Activated gamma-delta T cell treated with Interleukin-2 at 50 U/mL for 16 hours (primary cell): ENCODE data around the gene C1QL1.

Source experiments
- DNase-seq: peaks from one replicate; pipeline ENCODE4 v3.0.0-alpha.2; 2020

The C1QL1 gene

DNA sequence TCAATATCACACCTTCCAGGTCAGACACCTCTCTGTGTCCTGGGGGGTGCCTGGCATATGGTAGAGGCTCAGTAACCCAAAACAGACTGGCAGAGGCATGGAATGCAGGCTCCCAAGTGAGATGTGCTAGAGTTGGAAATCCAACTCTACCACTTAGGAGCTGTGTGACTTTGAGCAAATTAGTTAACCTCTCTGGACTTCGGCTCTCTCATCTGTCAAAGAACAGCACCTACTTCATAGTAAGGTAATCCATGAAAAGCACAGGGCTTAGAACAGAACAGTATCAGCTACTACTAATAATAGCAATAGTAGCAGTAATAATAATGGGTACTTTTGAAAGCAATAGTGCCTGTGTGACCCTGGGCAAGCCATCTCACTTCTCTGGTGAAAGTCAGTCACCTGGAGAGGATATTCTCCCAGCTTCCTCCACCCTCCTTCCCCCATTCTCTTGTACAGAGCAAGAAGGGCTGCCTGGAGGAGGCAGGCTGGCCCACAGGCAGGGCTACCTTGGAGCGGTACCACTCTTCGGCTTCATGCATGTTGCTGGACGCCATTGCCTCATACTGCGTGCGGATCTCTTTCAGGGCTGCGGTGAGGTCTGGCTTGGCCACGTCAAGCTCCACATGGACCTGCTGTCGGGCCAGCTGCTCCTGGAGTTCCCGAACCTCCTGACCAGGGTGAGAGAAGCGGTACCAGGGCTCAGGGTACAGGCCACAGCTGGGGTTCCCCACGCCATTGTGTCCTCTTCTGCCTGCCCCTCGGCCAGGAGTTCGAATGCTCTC is 55.1 kb downstream of the C1QL1 start:
- DNase-seq = no peak

DNA sequence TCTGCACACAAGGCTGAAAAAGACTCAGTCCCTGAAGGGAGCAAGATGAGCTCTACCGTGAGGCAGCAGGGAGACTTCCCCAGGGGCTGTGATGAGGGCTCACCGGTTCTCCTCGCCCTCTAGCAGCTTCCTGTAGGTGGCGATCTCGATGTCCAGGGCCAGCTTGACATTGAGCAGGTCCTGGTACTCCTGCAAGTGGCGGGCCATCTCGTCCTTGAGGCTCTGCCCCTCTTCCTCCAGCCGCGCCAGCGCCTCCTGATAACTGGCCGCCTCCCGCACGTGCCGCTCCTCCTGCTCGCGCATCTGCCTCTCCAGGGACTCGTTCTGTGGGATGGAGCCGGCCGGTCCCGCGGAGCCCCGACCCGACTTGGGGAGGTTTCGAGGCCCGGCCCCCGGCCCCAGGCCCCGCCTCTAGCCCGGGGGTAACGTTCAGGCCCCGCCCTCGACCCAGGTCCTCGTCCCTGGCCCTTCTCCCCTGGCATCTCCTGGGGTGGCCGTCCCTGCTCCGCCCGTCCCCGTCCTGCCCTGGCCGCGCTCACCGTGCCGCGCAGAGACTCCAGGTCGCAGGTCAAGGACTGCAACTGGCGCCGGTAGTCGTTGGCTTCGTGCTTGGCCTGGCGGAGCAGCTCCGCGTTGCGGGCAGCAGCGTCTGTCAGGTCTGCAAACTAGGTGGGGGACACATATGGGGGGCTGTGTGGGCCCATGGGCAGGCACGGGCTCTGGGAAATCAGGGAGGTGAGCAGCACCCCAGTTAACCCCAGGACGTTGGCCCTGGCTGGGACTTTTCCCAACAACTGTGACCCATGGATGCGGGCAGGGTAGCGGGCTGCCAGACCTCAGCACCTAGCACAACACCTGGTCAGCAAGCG is 56.7 kb downstream of the C1QL1 start:
- DNase-seq = peak; percentile 45

DNA sequence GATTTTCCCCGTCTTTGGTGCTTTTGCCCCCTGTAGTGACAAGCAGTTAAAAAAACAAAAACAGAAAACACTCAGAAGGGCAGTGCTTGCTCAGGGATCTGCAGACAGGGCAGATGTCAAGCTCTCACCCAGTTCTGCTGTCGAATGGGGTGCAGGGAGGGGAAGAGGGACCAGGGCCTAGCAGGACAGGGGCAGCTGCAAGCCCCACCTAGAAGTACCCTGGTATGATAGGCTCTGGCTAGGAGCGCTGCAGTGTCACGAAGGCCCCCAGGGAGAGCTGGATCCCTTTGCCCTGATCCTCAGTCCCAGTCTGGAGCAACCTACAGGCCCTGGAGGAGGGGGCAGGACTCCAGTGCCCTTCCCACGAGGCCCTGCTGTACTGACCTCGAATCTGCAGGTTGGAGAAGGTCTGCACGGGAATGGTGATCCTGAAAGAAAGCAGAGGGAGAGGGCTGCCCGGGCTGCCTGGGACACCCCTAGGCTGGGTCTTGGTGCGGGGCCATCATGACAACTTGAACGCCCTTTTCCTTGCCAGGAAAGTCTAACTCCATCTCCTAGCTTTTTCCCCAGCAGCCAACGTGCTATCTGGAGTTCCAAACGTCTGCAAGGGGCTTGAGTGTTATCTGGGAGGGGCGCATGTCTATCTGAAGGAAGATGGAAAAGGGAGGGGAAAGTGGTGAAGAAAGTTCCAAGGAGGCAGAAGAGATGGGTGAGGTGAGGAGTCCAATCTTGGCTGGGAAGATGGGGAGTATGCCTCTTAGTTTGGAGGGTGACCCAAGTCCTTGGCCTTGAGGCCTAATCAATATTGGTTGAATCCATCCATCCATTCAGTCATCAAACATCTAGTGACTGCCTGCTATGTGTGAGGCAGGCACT is 57.6 kb downstream of the C1QL1 start:
- DNase-seq = no peak
